ENCODE measurements around the gene GATA6. TPM values are rescaled to one million over a fixed set of nuclear protein-coding genes. Genes with fewer than 3 reads are reported as not detected.

The GATA6 gene
- polyA plus RNA-seq, 1 donor (not counting 4 experiments of a cell fraction or from before 2014, with no cell fraction given), result 0.37 TPM

- H3K9ac ChIP-seq (ENCODE audit: control insufficient read depth, extremely low read depth, insufficient read depth, low read length), result no peak overlapping the region
- H3K4me1 ChIP-seq (ENCODE audit: control insufficient read depth, extremely low read depth, insufficient read depth, low read length), result no peaks in the 10 kb centered on the region
- H3K27me3 ChIP-seq (ENCODE audit: control insufficient read depth, extremely low read depth, insufficient read depth, low read length), result peaks cover 13% of the 10 kb centered on the region
- dilution Hi-C loops (cut with MboI; ENCODE audit: extremely low pct_ligation_motif_present, low sequenced_read_pairs), result no loop called here
- no peaks in the 10 kb centered on the region for H3K9me3 ChIP-seq (ENCODE audit: control insufficient read depth, low read depth, low read length)
- H3K36me3 ChIP-seq (ENCODE audit: control insufficient read depth in 2 of 2, extremely low read depth in 1 of 2, insufficient read depth in 2 of 2, low read length in 2 of 2), result no peaks in the 10 kb centered on the region
- H4K20me1 ChIP-seq (ENCODE audit: control insufficient read depth, extremely low read depth, insufficient read depth, low read length), result no peaks in the 10 kb centered on the region
- H2AFZ ChIP-seq (ENCODE audit: control insufficient read depth, low read length), result no peak overlapping the region
- H3K27ac ChIP-seq (ENCODE audit: control insufficient read depth, insufficient read depth, low read length), result no peak overlapping the region
- no peaks in the 10 kb centered on the region for H3K9me1 ChIP-seq (ENCODE audit: control insufficient read depth, extremely low read depth, insufficient read depth, low read length)
- no peak for FAIRE-seq
- no peaks in the 10 kb centered on the region for H3K79me2 ChIP-seq (ENCODE audit: control insufficient read depth, insufficient read depth, low read length)
- H3K4me3 ChIP-seq (ENCODE audit: control insufficient read depth in 2 of 3, extremely low read depth in 1 of 3, insufficient read depth in 2 of 3, low read depth in 1 of 3, low read length in 3 of 3), result no peak overlapping the region
- H3K4me2 ChIP-seq (ENCODE audit: control insufficient read depth, extremely low read depth, insufficient read depth, low read depth, low read length), result no peak overlapping the region
- DNase-seq (ENCODE audit: low read depth, low spot score), result no peak
- TF ChIP-seq EZH2 (IDR thresholded peaks at IDR 0.05; ENCODE audit: low read length) (no peak), CTCF (optimal IDR thresholded peaks at IDR 0.05 in 1 of 3, IDR thresholded peaks at IDR 0.05 in 1 of 3, conservative IDR thresholded peaks at IDR 0.05 in 1 of 3; ENCODE audit: extremely low read depth in 1 of 3, insufficient read depth in 2 of 3, low read length in 3 of 3) (no peak)
Observed at GRCh38 chr18:22250026-22250425, 80.6 kb downstream of the GATA6 start.

GRCh38 chr18:22250591-22250996, 81.2 kb downstream of the GATA6 start:
- no peak overlapping the region for H2AFZ ChIP-seq (ENCODE audit: control insufficient read depth, low read length)
- dilution Hi-C loops (cut with MboI; ENCODE audit: extremely low pct_ligation_motif_present, low sequenced_read_pairs), result no loop called here

More at GRCh38 chr18:22250591-22250996, 81.2 kb downstream of the GATA6 start:
- Histone ChIP-seq H3K4me2 (ENCODE audit: control insufficient read depth, extremely low read depth, insufficient read depth, low read depth, low read length) (no peak overlapping the region), H3K79me2 (ENCODE audit: control insufficient read depth, insufficient read depth, low read length) (no peaks in the 10 kb centered on the region), H3K36me3 (ENCODE audit: control insufficient read depth in 2 of 2, extremely low read depth in 1 of 2, insufficient read depth in 2 of 2, low read length in 2 of 2) (no peaks in the 10 kb centered on the region), H3K9me1 (ENCODE audit: control insufficient read depth, extremely low read depth, insufficient read depth, low read length) (no peaks in the 10 kb centered on the region), H3K4me1 (ENCODE audit: control insufficient read depth, extremely low read depth, insufficient read depth, low read length) (no peaks in the 10 kb centered on the region), H4K20me1 (ENCODE audit: control insufficient read depth, extremely low read depth, insufficient read depth, low read length) (no peaks in the 10 kb centered on the region), H3K27ac (ENCODE audit: control insufficient read depth, insufficient read depth, low read length) (no peak overlapping the region), H3K9me3 (ENCODE audit: control insufficient read depth, low read depth, low read length) (no peaks in the 10 kb centered on the region), H3K4me3 (ENCODE audit: control insufficient read depth in 2 of 3, extremely low read depth in 1 of 3, insufficient read depth in 2 of 3, low read depth in 1 of 3, low read length in 3 of 3) (no peak overlapping the region), H3K9ac (ENCODE audit: control insufficient read depth, extremely low read depth, insufficient read depth, low read length) (no peak overlapping the region), H3K27me3 (ENCODE audit: control insufficient read depth, extremely low read depth, insufficient read depth, low read length) (peaks cover 13% of the 10 kb centered on the region)
- no peak for FAIRE-seq
- TF ChIP-seq CTCF (optimal IDR thresholded peaks at IDR 0.05 in 1 of 3, IDR thresholded peaks at IDR 0.05 in 1 of 3, conservative IDR thresholded peaks at IDR 0.05 in 1 of 3; ENCODE audit: extremely low read depth in 1 of 3, insufficient read depth in 2 of 3, low read length in 3 of 3) (no peak), EZH2 (IDR thresholded peaks at IDR 0.05; ENCODE audit: low read length) (no peak)
- DNase-seq (ENCODE audit: low read depth, low spot score), result no peak

Small RNAs within 50 kb of the gene (small RNA-seq; reads per million reads assigned to genes)
- gene RNU6-702P (ENCODE audit: insufficient read length in 3 of 3, low read depth in 3 of 3, low replicate concordance in 1 of 3) (0 reads per million in 3 experiments), gene RNU6ATAC20P (ENCODE audit: insufficient read length in 3 of 3, low read depth in 3 of 3, low replicate concordance in 1 of 3) (0 reads per million in 3 experiments)

Other genes starting within 250 kb of the GATA6 start
- not detected in 3 replicates for gene CTAGE1, start 248.3 kb downstream of the GATA6 start, polyA plus RNA-seq

Data from keratinocyte (primary cell).